Stimulated activated naive CD4-positive, alpha-beta T cell (primary cell): ENCODE measurements around the gene GJB4.
"Not testable (repeated sequence)": the region's sequence is repeated elsewhere in the genome, so short reads cannot be mapped to it uniquely, and the experiment has no call there.

Experiments used
- DNase-seq, 6 experiments: peaks; one replicate each; lab custom pipeline; 2025; lab: John Stamatoyannopoulos, UW

The GJB4 gene

GRCh38 chr1:34800214-34800613, 40.7 kb downstream of the GJB4 start:
- DNase-seq, result no peak

- no peak for DNase-seq
Measured at GRCh38 chr1:34803770-34804169, 44.2 kb downstream of the GJB4 start.

GRCh38 chr1:34806396-34806795, 46.9 kb downstream of the GJB4 start:
- DNase-seq, result no peak

GRCh38 chr1:34808051-34808810, 48.7 kb downstream of the GJB4 start:
- no peak for DNase-seq

- not testable (repeated sequence) for DNase-seq
Measured at GRCh38 chr1:34810781-34811180, 51.2 kb downstream of the GJB4 start.
